Suprapubic skin (tissue), 4 donors: ENCODE measurements around the gene NMRK1.

Experiments used
- EP300 ChIP-seq: sonication (generic); formaldehyde crosslinking; IDR thresholded peaks from one replicate; pipeline ENCODE4 v1.6.1; 2017; ENCODE audit warnings: antibody characterized with exemption
- POLR2A ChIP-seq, 2 donors: fragments of 450-650 bp; IDR thresholded peaks; one replicate each; pipeline ENCODE4 v1.6.1; 2017; ENCODE audit warnings: antibody characterized with exemption in 2 of 2, mild to moderate bottlenecking in 2 of 2, moderate library complexity in 2 of 2
- POLR2AphosphoS5 ChIP-seq, 3 donors: sonication (generic); formaldehyde crosslinking; IDR thresholded peaks; one replicate each; pipeline ENCODE4 v1.6.1; 2017; ENCODE audit warnings: antibody characterized with exemption in 3 of 3
- TF ChIP-seq, protein P1 (sequence below), 2 donors: fragments of 200-600 bp in 1 of 2; fragments of 450-650 bp in 1 of 2; sonication (generic) in 1 of 2; IDR thresholded peaks; one replicate each; pipeline ENCODE4 v1.5.1; 2016 to 2019; ENCODE audit warnings: antibody characterized with exemption in 2 of 2, mild to moderate bottlenecking in 1 of 2, moderate library complexity in 1 of 2

DNA sequence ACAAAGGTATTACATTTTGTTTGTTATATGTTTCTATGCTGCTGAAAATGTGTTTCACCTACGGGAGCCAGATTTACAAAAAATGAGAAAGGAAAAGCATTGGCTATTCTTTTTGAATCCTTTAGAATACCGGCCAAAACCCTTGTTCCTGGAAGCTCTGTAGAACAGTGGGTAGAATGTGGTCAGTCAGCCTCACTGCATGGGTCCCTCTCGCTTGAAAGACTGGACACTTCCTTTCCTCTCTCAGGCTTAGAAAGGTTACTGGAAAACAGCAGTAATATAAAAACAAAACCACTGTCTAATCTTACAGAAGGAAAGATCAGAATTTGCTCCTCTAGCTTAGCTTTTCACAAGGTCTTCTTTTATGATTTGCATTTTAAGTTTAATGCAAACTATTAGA, 45.4 kb upstream of the NMRK1 start:
- TF ChIP-seq, protein P1, sequence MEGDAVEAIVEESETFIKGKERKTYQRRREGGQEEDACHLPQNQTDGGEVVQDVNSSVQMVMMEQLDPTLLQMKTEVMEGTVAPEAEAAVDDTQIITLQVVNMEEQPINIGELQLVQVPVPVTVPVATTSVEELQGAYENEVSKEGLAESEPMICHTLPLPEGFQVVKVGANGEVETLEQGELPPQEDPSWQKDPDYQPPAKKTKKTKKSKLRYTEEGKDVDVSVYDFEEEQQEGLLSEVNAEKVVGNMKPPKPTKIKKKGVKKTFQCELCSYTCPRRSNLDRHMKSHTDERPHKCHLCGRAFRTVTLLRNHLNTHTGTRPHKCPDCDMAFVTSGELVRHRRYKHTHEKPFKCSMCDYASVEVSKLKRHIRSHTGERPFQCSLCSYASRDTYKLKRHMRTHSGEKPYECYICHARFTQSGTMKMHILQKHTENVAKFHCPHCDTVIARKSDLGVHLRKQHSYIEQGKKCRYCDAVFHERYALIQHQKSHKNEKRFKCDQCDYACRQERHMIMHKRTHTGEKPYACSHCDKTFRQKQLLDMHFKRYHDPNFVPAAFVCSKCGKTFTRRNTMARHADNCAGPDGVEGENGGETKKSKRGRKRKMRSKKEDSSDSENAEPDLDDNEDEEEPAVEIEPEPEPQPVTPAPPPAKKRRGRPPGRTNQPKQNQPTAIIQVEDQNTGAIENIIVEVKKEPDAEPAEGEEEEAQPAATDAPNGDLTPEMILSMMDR (IDR thresholded peaks at IDR 0.05), result no peak
- TF ChIP-seq POLR2A (IDR thresholded peaks at IDR 0.05) (no peak), POLR2AphosphoS5 (IDR thresholded peaks at IDR 0.05) (no peak), EP300 (no peak)
